Endothelial cell of umbilical vein (primary cell): ENCODE measurements around the gene VSIG4.

Experiments
- JUN ChIP-seq: IDR thresholded peaks from 2 replicates; pipeline ENCODE4 v1.6.1; 2011; ENCODE audit warnings: borderline replicate concordance, low read depth; ENCODE audit not compliant: insufficient read length, insufficient read depth
- TF ChIP-seq, protein P1 (sequence below), 2 donors: IDR thresholded peaks; 1 replicate in 1 of 2; 2 replicates in 1 of 2; pipeline ENCODE4 v1.5.1; 2011; ENCODE audit warnings: low read length in 2 of 2, mild to moderate bottlenecking in 2 of 2, moderate library complexity in 2 of 2, control low read depth in 1 of 2, inconsistent platforms in 1 of 2, low read depth in 1 of 2; ENCODE audit not compliant: insufficient read depth in 1 of 2; ENCODE audit errors: extremely low read depth in 1 of 2

DNA sequence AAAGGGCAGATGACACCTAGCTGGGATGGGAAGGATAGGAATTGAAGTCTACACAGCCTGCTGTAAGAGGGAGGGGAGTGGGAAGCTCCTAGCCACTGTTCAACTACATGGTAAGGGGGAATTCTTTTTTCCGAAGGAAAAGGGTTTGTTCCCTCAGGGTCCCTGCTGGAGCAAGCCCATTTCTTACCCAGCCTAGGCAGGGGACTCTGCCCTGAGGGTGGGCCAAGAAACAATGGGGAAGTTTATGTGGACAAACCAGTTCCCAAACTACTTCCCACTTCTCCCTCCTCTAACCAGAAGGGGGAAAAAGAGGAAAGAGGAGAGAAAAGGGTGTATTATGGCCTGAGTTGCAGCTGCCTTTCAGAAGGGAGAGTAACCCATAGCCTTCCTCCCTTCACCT, 13.5 kb upstream of the VSIG4 start:
- TF ChIP-seq JUN, result no peak
- TF ChIP-seq, protein P1, sequence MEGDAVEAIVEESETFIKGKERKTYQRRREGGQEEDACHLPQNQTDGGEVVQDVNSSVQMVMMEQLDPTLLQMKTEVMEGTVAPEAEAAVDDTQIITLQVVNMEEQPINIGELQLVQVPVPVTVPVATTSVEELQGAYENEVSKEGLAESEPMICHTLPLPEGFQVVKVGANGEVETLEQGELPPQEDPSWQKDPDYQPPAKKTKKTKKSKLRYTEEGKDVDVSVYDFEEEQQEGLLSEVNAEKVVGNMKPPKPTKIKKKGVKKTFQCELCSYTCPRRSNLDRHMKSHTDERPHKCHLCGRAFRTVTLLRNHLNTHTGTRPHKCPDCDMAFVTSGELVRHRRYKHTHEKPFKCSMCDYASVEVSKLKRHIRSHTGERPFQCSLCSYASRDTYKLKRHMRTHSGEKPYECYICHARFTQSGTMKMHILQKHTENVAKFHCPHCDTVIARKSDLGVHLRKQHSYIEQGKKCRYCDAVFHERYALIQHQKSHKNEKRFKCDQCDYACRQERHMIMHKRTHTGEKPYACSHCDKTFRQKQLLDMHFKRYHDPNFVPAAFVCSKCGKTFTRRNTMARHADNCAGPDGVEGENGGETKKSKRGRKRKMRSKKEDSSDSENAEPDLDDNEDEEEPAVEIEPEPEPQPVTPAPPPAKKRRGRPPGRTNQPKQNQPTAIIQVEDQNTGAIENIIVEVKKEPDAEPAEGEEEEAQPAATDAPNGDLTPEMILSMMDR (IDR thresholded peaks at IDR 0.05; ENCODE audit: extremely low read depth in 1 of 2, insufficient read depth in 1 of 2, low read depth in 1 of 2, low read length in 2 of 2), result no peak
